OCI-LY3 (cell line): ENCODE data around the gene TXNL4A.

Experiments
- EZH2phosphoT487 ChIP-seq: fragments of 200-600 bp; shearing (Covaris generic); IDR thresholded peaks from 2 replicates; pipeline ENCODE4 v1.6.1; 2018; ENCODE audit warnings: antibody characterized with exemption, mixed run types, low read depth
- TF ChIP-seq, protein P1 (sequence below): fragments of 200-600, 300-600 bp; sonication (generic); IDR thresholded peaks from 2 replicates; pipeline ENCODE4 v1.5.1; 2014; ENCODE audit warnings: antibody characterized with exemption, low read length, low read depth

DNA sequence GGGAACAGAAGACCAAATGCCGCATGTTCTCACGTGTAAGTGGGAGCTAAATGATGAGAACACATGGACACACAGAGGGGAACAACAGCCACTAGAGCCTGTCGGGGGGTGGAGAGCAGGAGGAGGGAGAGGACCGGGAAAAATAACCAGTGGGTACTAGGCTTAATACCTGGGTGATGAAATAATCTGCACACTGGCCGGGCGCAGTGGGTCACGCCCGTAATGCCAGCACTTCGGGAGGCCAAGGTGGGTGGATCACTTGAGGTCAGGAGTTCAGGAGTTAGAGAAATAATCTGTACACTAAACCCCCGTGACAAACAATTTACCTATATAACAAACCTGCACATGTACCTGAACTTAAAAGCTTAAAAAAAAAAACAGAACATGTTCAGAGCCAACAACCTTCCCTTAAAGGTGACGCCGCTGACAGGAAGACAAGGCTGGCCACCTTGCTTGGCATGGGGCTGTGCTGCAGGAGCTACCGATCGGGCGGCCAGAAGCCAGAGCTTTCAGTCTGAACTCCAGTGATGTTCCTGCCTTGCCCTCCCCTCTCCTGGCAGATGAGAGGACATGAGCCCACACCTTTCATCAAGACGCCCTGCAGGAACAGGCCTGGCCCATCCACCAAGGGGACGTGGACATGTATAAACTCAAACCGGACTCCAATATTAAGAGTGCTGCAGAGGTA is 48.1 kb downstream of the TXNL4A start:
- TF ChIP-seq, protein P1, sequence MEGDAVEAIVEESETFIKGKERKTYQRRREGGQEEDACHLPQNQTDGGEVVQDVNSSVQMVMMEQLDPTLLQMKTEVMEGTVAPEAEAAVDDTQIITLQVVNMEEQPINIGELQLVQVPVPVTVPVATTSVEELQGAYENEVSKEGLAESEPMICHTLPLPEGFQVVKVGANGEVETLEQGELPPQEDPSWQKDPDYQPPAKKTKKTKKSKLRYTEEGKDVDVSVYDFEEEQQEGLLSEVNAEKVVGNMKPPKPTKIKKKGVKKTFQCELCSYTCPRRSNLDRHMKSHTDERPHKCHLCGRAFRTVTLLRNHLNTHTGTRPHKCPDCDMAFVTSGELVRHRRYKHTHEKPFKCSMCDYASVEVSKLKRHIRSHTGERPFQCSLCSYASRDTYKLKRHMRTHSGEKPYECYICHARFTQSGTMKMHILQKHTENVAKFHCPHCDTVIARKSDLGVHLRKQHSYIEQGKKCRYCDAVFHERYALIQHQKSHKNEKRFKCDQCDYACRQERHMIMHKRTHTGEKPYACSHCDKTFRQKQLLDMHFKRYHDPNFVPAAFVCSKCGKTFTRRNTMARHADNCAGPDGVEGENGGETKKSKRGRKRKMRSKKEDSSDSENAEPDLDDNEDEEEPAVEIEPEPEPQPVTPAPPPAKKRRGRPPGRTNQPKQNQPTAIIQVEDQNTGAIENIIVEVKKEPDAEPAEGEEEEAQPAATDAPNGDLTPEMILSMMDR, result no peak
- TF ChIP-seq EZH2phosphoT487, result no peak
